NCI-H748 (cell line): ENCODE results near the gene STRADB.
"Not testable (repeated sequence)": the region's sequence is repeated elsewhere in the genome, so short reads cannot be mapped to it uniquely, and the experiment has no call there.

ENCODE experiments used
- DNase-seq: peaks from one replicate; lab custom pipeline; 2025; ENCODE audit not compliant: unreplicated experiment; lab: John Stamatoyannopoulos, UW

The STRADB gene

DNA sequence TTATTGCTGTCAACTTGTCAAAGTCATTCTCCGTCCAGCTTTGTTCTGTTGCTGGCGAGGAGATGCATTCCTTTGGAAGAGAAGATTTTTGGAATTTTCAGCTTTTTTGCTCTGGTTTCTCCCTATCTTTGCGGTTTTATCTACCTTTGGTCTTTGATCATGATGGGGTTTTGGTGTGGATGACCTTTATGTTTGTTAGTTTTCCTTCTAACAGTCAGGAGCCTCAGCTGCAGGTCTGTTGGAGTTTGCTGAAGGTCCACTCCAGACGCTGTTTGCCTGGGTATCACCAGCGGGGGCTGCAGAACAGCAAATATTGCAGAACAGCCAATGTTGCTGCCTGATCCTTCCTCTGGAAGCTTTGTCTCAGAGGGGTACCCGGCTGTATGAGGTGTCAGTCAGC is 21.7 kb upstream of the STRADB start:
- not testable (repeated sequence) for DNase-seq

DNA sequence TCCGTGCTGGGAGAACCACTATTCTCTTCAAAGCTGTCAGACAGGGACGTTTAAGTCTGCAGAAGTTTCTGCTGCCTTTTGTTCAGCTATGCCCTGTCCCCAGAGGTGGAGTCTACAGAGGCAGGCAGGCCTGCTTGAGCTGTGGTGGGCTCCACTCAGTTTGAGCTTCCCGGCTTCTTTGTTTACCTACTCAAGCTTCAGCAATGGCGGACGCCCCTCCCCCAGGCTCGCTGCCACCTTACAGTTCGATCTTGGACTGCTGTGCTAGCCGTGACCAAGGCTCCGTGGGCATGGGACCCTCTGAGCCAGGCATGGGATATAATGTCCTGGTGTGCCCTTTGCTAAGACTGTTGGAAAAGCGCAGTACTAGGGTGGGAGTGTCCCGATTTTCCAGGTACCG is 21.2 kb upstream of the STRADB start:
- not testable (repeated sequence) for DNase-seq

DNA sequence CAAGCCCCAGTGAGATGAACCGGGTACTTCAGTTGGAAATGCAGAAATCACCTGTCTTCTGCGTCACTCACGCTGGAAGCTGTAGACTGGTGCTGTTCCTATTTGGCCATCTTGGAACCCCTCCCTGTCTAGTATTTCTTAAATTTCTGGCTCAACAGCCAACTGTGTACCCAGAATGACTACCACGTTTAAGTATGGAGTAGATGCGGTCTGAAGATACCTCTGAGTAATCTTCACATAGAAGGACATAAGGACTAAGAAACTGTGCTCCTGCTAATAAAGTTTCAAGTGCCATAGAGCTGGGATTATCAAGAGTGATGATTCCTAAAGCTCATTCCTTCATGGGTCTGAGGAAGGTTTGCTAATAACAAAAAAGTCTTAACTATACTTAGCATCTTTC is 20.7 kb upstream of the STRADB start:
- no peak for DNase-seq

DNA sequence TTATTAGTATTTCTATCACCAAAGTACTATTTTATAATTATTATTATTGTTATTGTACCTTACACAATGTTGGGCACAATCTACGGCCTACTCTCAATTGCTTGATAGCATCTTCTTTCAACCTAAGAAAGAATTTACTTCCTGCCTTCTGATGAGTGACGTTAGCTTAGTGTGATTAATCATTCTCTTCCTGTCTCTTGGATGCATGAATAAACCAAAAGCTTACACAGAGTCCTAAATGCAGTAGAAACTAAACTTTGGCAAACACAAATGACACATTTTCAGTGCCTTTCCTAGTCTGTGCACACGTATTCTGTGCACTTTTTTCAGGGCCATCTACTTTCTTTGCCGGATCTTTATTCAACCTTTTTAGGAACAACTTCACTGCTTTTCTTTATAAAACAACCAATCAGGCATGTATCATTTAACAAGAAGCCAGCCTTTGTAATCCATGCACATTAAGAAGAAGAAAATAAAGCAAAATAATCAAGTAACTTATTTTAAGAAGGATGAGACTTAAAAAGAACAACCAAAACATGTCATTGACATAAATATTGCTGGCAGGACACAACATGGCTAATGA is 19.4 kb upstream of the STRADB start:
- no peak for DNase-seq

DNA sequence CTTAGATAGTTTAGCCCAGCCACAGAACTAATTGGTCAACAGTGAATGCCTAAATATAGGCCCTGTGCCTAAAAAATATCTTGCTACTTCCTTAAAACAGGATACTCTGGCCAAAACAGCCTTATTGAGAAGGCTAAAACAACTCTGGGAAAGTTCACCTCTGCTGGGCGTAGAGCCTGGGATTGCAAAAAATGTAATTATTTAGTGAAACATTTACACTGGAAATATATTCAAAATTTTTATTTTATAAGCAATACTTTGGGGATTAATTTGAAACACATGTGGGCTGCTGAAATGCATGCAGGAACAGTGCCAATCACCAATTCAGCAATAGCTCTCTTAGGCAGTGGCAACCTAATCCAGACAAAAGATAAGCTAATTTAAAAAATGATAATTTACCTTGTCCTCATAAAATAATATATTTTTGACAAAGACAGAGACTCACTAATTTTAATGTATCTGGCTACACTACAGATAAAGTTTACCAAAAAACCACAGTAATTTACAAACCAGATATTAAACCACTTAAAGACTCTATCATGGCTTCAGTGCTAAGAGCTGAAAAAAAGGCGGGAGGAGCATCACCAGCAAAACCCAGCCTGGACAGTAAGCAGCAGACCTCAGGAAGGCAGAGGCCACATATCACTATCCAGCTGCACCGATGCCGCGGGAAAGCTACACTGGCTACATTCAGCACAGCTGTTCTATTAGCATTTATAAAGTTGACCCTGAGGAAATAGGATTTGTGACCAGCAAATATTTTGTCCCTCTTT is 18.7 kb upstream of the STRADB start:
- no peak for DNase-seq

DNA sequence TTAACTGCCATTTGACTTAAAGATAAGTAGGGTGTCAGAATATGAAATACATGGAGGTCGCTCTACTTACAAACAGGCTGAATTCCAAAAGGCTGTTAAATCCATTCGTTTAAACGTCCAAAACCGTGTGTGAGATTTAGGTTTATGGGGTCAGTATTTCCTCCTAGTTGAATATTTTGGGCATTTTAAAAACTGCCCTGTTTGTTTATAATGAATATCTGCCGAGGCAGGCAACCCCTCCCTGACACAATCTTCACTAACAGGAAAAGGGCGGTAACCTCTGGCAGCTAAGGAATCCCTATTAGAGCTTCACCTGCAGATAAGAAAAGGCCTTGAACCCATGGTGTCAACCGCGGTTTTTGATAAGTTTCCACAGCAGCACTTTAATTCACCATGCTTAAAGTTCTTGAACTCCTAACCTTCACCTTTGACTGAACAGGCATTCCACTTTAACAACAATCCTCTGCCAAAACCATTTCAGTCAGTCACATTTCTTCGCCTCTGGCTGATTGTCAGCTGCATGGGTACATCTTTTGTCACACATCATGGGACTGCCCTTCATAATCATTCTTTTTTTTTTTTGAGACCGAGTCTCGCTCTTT is 18.0 kb upstream of the STRADB start:
- no peak for DNase-seq

DNA sequence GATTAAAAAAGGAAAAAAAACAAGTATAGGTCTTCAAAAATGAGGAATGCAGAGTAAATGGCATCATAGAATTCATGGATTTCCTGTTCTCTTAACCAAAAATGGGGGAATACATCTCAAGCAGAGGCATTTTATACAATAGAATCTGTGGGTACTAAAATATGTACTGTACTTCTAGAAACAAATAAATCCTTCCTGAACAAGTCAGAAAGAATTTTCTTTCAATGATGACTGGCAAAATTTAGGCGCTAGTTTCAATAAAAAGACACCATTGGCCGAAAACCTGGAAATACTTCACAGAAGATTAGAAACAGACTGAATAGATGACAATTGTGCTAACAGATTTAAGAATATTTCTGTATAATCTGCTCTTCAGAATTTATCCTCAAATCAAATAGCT is 15.4 kb upstream of the STRADB start:
- DNase-seq: no peak

DNA sequence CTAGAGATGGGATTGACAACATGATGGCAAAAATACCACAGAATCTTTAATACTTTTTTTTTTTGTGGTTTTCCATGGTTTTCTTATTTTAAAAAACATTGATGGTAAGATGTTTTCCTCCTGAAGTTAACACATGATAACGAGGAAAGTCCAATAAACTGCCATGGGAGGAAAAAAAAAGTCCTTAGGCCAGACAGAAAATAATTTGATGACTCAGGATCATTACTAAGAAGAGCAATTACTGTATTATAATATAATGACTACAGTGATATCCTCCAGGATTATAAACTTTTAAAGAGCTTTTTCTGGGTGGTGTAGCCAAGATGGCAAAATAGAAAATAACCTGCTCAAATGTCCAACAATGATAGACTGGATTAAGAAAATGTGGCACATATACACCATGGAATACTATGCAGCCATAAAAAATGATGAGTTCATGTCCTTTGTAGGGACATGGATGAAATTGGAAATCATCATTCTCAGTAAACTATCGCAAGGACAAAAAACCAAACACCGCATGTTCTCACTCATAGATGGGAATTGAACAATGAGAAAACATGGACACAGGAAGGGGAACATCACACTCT is 12.1 kb upstream of the STRADB start:
- not testable (repeated sequence) for DNase-seq

DNA sequence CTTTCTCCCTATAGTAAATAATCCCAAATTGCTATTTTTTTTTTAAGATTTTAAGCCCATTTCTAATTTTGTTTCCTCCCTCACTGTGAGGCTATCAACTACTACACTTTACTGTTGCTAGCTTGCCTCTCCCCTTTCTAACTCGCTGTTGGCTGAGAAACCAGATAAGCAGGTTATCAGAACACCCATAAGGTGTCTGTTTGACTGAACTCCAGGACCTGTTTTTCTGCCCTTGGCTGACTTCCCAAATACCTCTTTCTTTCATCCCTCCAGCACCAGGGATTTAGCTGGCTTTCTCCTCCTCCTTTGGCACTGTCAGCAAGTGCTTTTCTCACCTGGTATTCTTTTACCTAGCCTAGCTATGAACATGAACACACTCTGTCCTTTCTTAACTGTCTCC is 11.4 kb upstream of the STRADB start:
- peak; percentile 56 for DNase-seq

DNA sequence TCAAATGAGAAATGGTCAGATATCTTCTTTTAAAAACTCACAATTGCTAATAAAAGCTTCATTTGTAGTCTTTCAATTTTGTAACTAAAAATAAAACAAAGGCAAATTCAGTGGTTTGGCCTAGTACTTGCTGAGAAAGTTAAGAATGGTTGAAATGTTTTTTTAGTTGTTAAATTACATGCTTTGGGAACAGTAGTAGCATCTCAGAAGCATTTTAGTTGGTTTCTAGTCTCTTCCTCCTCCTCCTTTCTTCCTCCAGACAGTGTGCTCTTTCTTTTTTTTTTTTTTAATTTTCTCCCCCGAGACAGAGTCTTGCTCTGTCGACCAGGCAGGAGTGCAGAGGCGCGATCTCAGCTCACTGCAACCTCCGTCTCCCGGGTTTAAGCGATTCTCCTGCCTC is 10.1 kb upstream of the STRADB start:
- DNase-seq: no peak

DNA sequence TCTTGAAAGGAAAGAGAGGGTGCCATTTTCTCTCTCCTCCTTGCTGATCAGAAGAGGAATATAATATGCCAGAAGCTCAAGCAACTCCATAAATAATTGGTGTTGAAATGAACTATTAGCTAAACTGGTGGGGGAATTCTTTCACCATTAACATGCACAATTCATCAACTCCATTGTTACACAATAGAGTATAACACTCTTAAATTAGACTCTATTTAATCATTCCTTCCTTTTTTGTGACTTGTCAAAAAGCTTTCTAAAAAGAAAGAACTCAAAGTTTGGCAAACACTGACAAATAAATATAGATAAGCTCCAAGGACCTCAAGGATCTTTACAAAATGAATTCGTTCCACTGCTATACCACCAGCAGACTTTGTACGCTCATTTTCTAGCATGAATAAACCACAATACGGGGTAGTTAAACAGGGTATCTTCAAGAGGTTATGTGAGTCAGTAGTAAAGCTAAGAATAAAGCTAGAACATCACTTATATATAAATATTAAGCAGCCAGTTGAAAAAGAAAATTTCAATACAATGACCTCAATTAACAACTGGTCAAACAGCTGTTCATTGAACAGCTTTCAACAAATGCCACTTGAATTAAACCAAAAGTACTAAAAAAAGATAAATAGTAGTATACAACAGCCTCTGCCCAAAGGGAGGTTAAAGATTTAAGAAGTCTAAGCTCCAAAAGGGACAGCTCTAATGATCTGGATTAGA is 6.6 kb upstream of the STRADB start:
- DNase-seq: no peak

DNA sequence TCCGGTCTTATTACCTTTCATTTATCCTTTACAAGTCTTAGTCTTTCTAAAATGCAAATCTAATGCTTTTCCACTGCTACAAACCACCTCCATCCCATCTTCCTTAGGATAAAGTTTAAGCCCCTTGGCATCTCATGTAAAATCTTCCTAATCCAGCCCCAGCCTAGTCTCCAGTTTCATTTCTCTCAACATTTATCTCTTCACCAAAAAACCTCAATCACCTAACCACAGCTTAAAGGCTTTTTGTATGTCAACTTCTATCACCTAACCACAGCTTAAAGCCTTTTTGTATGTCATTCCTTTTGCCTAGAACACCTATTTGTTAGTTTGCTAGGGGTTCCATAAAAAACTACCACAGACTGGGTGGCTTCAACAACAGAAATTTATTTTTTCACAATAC is 4.5 kb upstream of the STRADB start:
- no peak for DNase-seq

DNA sequence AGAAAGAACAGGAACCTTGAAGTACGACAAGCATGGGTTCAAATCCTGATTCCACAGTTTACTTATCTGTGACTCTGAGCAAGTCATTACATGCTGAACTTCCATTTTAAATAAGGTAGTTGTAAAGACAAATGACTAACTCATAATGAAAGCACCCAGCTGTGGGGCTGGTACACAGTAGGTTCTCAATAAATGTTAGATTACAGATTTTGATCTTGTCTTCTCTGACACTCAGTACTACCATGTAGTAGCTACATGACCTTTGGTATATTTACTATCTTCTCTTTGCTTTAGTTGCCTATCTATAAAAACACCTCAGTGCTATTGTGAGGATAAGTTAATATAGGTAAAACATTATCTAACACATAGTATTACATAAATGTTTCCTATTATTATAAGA is 3.5 kb upstream of the STRADB start:
- no peak for DNase-seq

DNA sequence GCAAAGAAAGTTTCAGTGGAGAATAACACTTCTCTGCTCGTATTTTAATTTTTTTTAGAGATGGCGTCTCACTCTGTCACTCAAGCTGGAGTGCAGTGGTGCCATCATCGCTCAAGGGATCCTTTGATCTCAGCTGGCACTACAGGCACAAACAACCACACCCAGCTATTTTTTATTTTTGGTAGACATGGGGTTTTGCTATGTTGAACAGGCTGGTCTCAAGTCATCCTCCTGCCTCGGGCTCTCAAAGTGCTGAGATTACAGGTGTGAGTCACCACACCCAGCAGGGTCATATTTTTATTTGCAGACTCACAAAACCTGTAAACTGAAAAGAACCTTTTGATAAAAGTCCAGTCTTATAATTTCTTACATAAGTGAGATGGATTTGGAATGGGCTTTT is 2.8 kb upstream of the STRADB start:
- no peak for DNase-seq

DNA sequence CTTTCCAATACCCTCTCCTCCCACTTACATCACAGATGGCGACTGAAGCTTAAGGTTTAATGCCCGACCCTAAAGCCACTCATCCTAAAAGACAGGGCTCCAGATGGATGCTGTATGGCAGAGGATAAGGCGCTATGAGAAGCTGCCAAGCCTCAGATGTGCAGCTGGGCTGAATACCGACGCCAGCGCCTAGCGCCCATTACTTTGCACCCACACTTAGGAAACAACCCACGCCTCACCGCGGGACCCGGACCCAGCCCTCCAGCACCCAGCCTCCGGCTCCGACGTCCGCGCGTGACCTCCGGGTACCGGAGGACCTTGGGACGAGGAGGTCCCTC is 617 bp upstream of the STRADB start:
- peak; percentile 74 for DNase-seq

DNA sequence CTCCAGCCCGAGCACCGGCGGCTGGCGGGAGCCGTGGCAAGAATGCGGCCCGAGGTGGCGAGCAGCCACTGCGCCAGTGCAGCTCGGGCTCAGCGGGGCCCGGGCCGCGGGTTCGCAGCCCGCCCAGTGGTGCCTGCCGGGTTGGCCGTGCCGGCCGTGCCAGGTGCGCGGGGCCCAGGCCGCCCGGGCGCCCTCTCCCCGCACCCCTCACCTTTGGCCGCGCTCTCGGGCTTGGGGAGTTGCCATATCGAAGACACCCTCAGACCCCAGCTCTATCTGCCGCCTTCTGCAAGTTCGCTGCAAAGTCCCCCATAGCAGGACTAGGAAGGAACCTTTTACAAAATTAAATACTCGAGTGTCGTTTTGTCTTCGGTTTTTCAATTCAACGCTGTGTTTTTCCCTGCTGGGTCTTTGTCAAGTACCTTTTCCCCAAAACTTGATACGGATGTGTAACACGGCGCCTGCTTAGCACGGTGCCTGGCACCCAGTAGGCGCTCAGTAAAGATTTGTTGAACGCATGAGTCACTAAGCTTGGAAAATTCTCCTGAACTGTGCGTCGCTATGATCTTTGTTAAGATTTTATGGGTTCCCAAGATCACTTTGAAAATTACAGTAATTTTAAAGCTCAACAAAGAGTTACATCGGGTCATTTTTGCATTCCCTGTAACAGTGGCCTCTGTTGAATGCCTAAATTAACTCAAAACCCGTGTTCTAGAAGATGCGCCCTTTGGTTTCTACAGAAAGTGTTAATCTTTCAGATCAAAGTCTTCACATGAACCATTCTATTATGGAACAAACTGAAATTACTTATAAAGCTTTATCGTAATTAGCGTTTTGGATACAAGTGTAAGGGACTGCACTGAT is 750 bp downstream of the STRADB start:
- DNase-seq: peak; percentile 58

DNA sequence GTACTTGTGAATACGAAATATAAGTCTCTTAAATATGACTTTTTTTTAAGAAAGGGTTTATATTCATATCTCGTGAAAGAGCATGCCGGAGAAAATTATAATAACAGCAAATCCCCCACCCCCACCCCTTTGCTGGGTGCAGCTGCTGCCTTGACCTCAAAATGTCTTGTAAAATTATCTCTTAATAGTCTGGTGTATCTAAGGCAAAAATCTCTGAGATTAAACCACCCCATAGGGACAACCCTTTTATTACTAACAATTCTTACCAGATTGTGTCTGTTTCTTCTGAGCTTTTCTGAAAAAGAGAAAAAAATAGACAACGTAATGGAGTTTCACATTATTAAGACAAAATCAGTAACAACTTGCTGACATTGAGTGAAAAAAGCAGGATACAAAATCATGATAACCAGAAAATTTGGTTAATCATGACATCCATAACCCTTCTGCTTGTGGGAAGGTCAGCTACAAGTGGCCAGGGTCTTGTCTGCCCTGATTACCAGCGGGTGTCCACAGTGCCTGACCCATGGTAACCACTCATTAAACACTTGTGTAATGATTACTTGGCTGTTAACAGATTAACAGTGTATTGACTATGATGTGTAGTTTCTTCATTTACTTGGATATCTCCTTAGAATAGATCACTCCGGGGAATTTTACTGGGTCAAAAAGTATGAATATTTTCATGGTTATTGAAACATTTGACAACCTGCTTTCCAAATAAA is 1.5 kb downstream of the STRADB start:
- peak; percentile 32 for DNase-seq

DNA sequence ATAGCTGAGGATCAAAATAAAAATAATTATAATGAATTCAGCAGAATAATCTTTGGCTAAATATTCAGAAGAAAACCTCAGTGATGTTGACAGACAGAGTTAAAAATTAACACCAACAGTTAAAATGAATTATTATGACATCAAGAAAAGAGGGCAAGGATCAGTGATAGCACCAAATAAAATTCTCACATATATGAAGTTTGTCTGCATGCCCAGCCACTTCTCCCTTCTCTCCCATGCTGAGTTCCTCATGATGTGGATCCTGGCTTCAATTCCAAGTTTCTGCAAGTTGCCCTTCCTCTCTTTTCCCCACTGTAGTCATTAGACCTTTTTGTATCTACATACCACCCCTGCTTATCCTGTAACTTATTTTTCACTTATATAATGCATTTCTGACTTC is 6.8 kb downstream of the STRADB start:
- DNase-seq: no peak

DNA sequence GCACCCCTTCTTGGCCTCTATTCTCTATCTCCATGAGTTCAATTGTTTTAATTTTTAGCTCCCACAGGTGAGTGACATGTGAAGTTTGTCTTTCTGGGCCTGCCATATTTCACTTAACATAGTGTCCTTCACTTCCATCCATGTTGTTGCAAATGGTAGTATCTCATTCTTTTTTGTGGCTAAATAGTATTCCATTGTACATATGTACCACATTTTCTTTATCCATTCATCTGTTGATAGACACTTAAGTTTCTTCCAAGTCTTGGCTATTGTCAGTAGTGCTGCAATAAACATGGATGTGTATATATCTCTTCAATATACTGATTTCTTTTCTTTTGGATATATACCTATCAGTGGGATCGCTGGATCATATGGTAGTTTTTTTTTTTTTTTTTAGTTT is 9.0 kb downstream of the STRADB start:
- DNase-seq: no peak

DNA sequence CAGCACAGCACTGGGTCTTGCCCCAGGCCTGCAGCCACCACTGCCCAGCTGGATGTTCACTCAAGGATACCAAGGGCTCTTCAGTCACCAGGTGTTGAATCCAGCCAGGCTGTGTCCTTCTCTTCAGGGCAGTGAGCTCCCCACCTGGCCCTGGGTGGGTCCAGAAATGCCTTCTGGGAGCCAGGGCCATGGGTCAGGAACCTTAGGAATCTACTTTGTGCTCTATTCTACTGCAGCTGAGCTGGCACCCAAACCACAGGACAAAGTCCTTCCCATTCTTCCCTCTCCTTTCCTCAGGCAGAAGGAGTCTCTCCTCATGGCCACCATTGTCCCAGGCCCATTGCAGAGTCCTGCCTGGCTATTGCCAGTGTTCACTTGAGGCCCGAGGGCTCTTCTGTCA is 13.0 kb downstream of the STRADB start:
- DNase-seq: no peak
